GM19463 (cell line): ENCODE results near the gene IL19.
A peak's percentile ranks its signal among the peaks of the same experiment; 100 is the strongest.

ENCODE experiments used
- ATAC-seq: cut with Tn5 transposase; IDR thresholded peaks from one replicate; pipeline ENCODE4 v1.9.1; 2021; ENCODE audit warnings: mild to moderate bottlenecking, moderate library complexity; ENCODE audit not compliant: unreplicated experiment

Gene IL19

GRCh38 chr1:206770531-206771337, at the start of gene IL19:
TSS of gene IL19 (plus strand) at chr1:206770773. CDS start at chr1:206836663, 65,890 bp downstream.
- ATAC-seq = peak; percentile 26

- ATAC-seq = no peak
Measured at GRCh38 chr1:206721454-206721853, 49.1 kb upstream of the IL19 start.

GRCh38 chr1:206722751-206723461, 47.7 kb upstream of the IL19 start:
- ATAC-seq = no peak

- ATAC-seq = no peak
Measured at GRCh38 chr1:206723462-206723804, 47.1 kb upstream of the IL19 start.

- no peak for ATAC-seq
Measured at GRCh38 chr1:206723805-206724472, 46.6 kb upstream of the IL19 start.

GRCh38 chr1:206725109-206725963, 45.2 kb upstream of the IL19 start:
- no peak for ATAC-seq

GRCh38 chr1:206727981-206728696, 42.4 kb upstream of the IL19 start:
- ATAC-seq = no peak

- ATAC-seq = no peak
Measured at GRCh38 chr1:206728697-206728987, 41.9 kb upstream of the IL19 start.

- no peak for ATAC-seq
Measured at GRCh38 chr1:206729050-206729449, 41.5 kb upstream of the IL19 start.

- ATAC-seq = no peak
Measured at GRCh38 chr1:206729507-206729906, 41.1 kb upstream of the IL19 start.

- ATAC-seq = no peak
Measured at GRCh38 chr1:206732508-206732907, 38.1 kb upstream of the IL19 start.

GRCh38 chr1:206732992-206733391, 37.6 kb upstream of the IL19 start:
- no peak for ATAC-seq

GRCh38 chr1:206734499-206735142, 36.0 kb upstream of the IL19 start:
- no peak for ATAC-seq

- ATAC-seq = no peak
Measured at GRCh38 chr1:206735553-206736031, 35.0 kb upstream of the IL19 start.

- no peak for ATAC-seq
Measured at GRCh38 chr1:206736878-206737728, 33.5 kb upstream of the IL19 start.

GRCh38 chr1:206737729-206738201, 32.8 kb upstream of the IL19 start:
- no peak for ATAC-seq

GRCh38 chr1:206738370-206739366, 31.9 kb upstream of the IL19 start:
- no peak for ATAC-seq
